GM12878 (cell line): Measurements from ENCODE around the gene KCNJ12. TPM values are rescaled to one million over a fixed set of nuclear protein-coding genes. Genes with fewer than 3 reads are reported as not detected.
"Not testable (repeated sequence)": the region's sequence is repeated elsewhere in the genome, so short reads cannot be mapped to it uniquely, and the experiment has no call there.

Source experiments
- ATAC-seq: fragments of 200-7000 bp; cut with Tn5 transposase; 3 replicates; pipeline ENCODE4 v1.9.1; 2020; ENCODE audit warnings: mild to moderate bottlenecking, moderate library complexity
- BruUV-seq: library from RNA; stranded (reverse); fragments of 400-500 nt; replicated peaks from 2 replicates; lab custom pipeline; 2021; lab: Mats Ljungman, UMichigan
- CTCF ChIA-PET: fragments of 300-600 bp; sonication (Branson Sonifier 250); formaldehyde crosslinking; extraction: SDS; loops from one replicate; lab custom pipeline; 2021; ENCODE audit warnings: inconsistent platforms; lab: Yijun Ruan, JAX
- POLR2A ChIA-PET: fragments of 350-600 bp; formaldehyde crosslinking; extraction: SDS; loops from one replicate; lab custom pipeline; 2021; ENCODE audit warnings: inconsistent platforms; lab: Charles Lee
- RAD21 ChIA-PET: fragments of 300-600 bp; sonication (Branson Sonifier 250); formaldehyde crosslinking; loops from one replicate; lab custom pipeline; 2023; ENCODE audit warnings: antibody characterized with exemption; ENCODE audit not compliant: unreplicated experiment; lab: Charles Lee
- SMC1A ChIA-PET: fragments of 300-600 bp; sonication (Branson Sonifier 250); formaldehyde crosslinking; loops from one replicate; lab custom pipeline; 2023; ENCODE audit not compliant: unreplicated experiment, uncharacterized antibody; lab: Charles Lee
- DNase-seq: peaks from one replicate; pipeline ENCODE4 v3.0.0-alpha.2; 2011; ENCODE audit warnings: low read depth, low spot score
- FAIRE-seq: peaks from 3 replicates; lab custom pipeline; 2011; peaks lifted over from hg19 to GRCh38; lab: Jason Lieb, UNC
- H2AFZ ChIP-seq: 2 replicates; pipeline ENCODE4 v1.6.0; 2011; ENCODE audit warnings: low read depth, low read length, control low read depth; ENCODE audit not compliant: control insufficient read depth
- H3K27ac ChIP-seq: 2 replicates; pipeline ENCODE4 v1.5.1; 2011; ENCODE audit warnings: control low read depth; ENCODE audit not compliant: control insufficient read depth, insufficient read depth
- H3K27me3 ChIP-seq, 2 experiments: replicated peaks in 1 of 2; 2 replicates each; pipeline versions ENCODE4 v1.6.0 to v1.6.1; 2011; ENCODE audit warnings: low read length in 1 of 2; ENCODE audit not compliant: control insufficient read depth in 2 of 2, insufficient read depth in 2 of 2
- H3K36me3 ChIP-seq, 2 experiments: 2 replicates each; pipeline ENCODE4 v1.5.1; 2011; ENCODE audit warnings: low read length in 1 of 2; ENCODE audit not compliant: control insufficient read depth in 2 of 2, insufficient read depth in 2 of 2
- H3K4me1 ChIP-seq: 2 replicates; pipeline ENCODE4 v1.6.1; 2011; ENCODE audit warnings: mild to moderate bottlenecking, low read length, moderate library complexity, mixed read lengths; ENCODE audit not compliant: control insufficient read depth, insufficient read depth
- H3K4me2 ChIP-seq: 2 replicates; pipeline ENCODE4 v1.6.0; 2011; ENCODE audit warnings: control low read depth; ENCODE audit not compliant: control insufficient read depth, insufficient read depth
- H3K4me3 ChIP-seq: fragments of 200-600 bp; sonication (generic); 2 replicates; pipeline ENCODE4 v1.5.1; 2016
- H3K79me2 ChIP-seq: 2 replicates; pipeline ENCODE4 v1.6.0; 2011; ENCODE audit warnings: low read length; ENCODE audit not compliant: control insufficient read depth, insufficient read depth
- H3K9ac ChIP-seq: 2 replicates; pipeline ENCODE4 v1.8.0; 2011; ENCODE audit warnings: low read length, control low read depth, mixed read lengths; ENCODE audit not compliant: control insufficient read depth, insufficient read depth
- H3K9me3 ChIP-seq: replicated peaks from 3 replicates; pipeline ENCODE4 v1.5.1; 2011; ENCODE audit warnings: mild to moderate bottlenecking, low read length; ENCODE audit not compliant: control insufficient read depth, insufficient read depth
- H4K20me1 ChIP-seq: 2 replicates; pipeline ENCODE4 v1.6.0; 2011; ENCODE audit not compliant: control insufficient read depth, insufficient read depth
- WGBS: methylation state at CpG from one replicate; pipeline ENCODE4 v1.1.6; 2016; ENCODE audit warnings: low lambda C conversion rate; ENCODE audit not compliant: insufficient replicate concordance, insufficient coverage; ENCODE audit errors: missing lambda C conversion rate; 5-methylcytosine and 5-hydroxymethylcytosine counted together
- in situ Hi-C: fragments of 300-500 bp; cut with MboI; formaldehyde crosslinking; loops from 9 replicates; pipeline ENCODE4 v1.14.3; 2018; ENCODE audit warnings: mixed read lengths
- intact Hi-C: fragments of 100-400 bp; cut with micrococcal nuclease; formaldehyde crosslinking; loops from one replicate; pipeline ENCODE4 v1.14.2; 2022; ENCODE audit not compliant: unreplicated experiment
- polyA plus RNA-seq, 11 experiments: library from polyadenylated mRNA; depleted of rRNA in 4 of 11; unstranded in 6 of 11; stranded (reverse) in 5 of 11; fragments of >200 nt; fragmentation: Nextera tagmentation in 4 of 11; fragmentation: Illumina TruSeq in 1 of 11; extraction: Ambion mirVana in 4 of 11; extraction: Trizol in 1 of 11; gene quantifications; 1 replicate in 1 of 11; 2 replicates in 10 of 11; pipeline versions ENCODE4 v1.2.1 to v1.2.3, GENCODE V29; 2011 to 2016; ENCODE audit warnings: inconsistent platforms in 2 of 11, missing spikeins in 2 of 11, low read depth in 1 of 11
- total RNA-seq, 4 experiments: library from RNA; depleted of rRNA in 3 of 4; stranded (reverse); fragments of >200 nt in 3 of 4; fragmentation: Illumina TruSeq in 1 of 4; extraction: Trizol in 1 of 4; gene quantifications; 2 replicates each; pipeline versions ENCODE4 v1.2.1 to v1.2.3, GENCODE V29; 2013 to 2021

The KCNJ12 gene
- total and polyA plus RNA-seq, 10 of the 15 experiments (the other 5 are each of a cell fraction or from before 2014, with no cell fraction given): 0.04 to 0.21 (median 0.09) TPM; not detected in 3

DNA sequence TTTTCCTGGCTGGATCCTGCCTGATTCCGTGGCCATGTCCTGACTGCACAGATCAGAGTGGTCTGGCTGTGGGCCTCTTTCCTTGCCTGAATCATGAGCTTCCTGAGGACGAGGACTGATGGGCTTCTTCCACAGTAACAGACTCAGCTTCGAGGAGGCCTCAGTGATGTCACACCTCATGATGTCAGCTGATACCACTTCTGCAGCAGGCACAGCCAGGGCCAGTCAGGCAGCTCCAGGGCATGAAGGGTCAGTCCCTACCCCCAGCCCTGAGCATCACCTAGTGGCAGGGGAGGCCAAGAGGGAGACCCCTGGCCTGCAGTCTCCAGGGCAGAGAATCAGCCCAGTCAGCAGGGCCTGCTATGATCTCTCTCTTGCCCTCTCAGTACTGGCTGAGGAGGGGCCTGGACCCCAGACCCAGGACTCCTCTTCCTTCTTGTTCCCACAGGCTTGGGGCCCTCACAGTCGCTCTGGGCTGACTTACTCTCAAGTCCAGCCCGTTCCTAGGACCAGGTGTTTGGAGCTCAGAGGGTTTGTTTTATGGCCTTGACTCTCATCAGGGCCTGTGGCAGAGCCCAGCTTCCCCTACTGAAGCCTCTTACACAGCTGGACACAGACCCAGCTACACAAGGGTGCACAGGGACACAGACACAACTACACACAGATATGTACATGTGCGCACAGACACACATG lies 26.7 kb upstream of the KCNJ12 start:
- POLR2A ChIA-PET, H3K27me3 ChIP-seq, BruUV-seq, H3K79me2 ChIP-seq, H3K4me3 ChIP-seq, H3K4me1 ChIP-seq, H3K27ac ChIP-seq, intact Hi-C loops, SMC1A ChIA-PET, in situ Hi-C loops, H3K9ac ChIP-seq, H3K4me2 ChIP-seq, H2AFZ ChIP-seq, DNase-seq, H3K36me3 ChIP-seq, FAIRE-seq, ATAC-seq, H3K9me3 ChIP-seq, H4K20me1 ChIP-seq, CTCF ChIA-PET: not testable (repeated sequence)
- WGBS: 37% methylated on average over 5 of the region's 6 CpGs
- RAD21 ChIA-PET: interaction anchor here (0.6 kb wide), 1 partner anchor 63 kb away, joined by 3 read pairs; no protein-coding TSS in a partner anchor

DNA sequence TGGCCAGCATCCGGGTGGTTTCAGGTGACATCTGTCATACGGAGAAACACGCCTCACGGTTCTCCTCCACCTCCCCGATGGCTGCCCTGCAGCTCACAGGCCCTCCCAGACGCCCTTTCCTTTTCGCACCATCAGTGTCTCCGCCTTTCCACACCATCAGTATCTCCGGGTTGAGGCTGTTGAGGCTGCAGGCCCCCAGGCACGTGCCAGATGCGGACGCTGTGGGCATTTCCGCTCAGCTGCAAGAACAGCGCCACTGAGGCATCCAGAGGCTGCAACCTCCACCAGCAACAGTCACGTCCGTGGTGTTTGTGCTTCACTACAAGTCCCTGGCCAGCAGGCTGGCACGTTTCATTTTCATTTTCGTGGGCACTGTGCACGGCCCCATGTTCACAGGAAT lies 25.7 kb upstream of the KCNJ12 start:
- in situ Hi-C loops: not testable (repeated sequence)

More for the DNA sequence above, 25.7 kb upstream of the KCNJ12 start:
- H3K9me3 ChIP-seq, SMC1A ChIA-PET, H3K9ac ChIP-seq, BruUV-seq, FAIRE-seq, H3K79me2 ChIP-seq, DNase-seq, POLR2A ChIA-PET, H4K20me1 ChIP-seq, intact Hi-C loops, RAD21 ChIA-PET, H3K27ac ChIP-seq, H3K27me3 ChIP-seq, H3K4me1 ChIP-seq, H3K4me2 ChIP-seq, H2AFZ ChIP-seq, CTCF ChIA-PET, H3K4me3 ChIP-seq, ATAC-seq, H3K36me3 ChIP-seq: not testable (repeated sequence)
- 54% methylated on average over 15 of the region's 19 CpGs for whole genome bisulfite sequencing
